GM21825 (cell line): ENCODE measurements around the gene BACH2.
"Not testable (repeated sequence)": the region's sequence is repeated elsewhere in the genome, so short reads cannot be mapped to it uniquely, and the experiment has no call there.

Experiments
- ATAC-seq: cut with Tn5 transposase; IDR thresholded peaks from one replicate; pipeline ENCODE4 v1.9.1; 2021; ENCODE audit warnings: mild to moderate bottlenecking, moderate library complexity; ENCODE audit not compliant: unreplicated experiment

Gene BACH2

GRCh38 chr6:90131614-90132423 is 164.8 kb downstream of the BACH2 start:
- ATAC-seq: no peak

- ATAC-seq: no peak
These were observed 165.5 kb downstream of the BACH2 start for GRCh38 chr6:90131125-90131524.

- not testable (repeated sequence) for ATAC-seq
These were observed 168.0 kb downstream of the BACH2 start for GRCh38 chr6:90128687-90129086.

- ATAC-seq: no peak
These were observed 169.0 kb downstream of the BACH2 start for GRCh38 chr6:90127595-90127994.

GRCh38 chr6:90126839-90127238 is 169.8 kb downstream of the BACH2 start:
- no peak for ATAC-seq

GRCh38 chr6:90126181-90126580 is 170.5 kb downstream of the BACH2 start:
- ATAC-seq: no peak

DNA sequence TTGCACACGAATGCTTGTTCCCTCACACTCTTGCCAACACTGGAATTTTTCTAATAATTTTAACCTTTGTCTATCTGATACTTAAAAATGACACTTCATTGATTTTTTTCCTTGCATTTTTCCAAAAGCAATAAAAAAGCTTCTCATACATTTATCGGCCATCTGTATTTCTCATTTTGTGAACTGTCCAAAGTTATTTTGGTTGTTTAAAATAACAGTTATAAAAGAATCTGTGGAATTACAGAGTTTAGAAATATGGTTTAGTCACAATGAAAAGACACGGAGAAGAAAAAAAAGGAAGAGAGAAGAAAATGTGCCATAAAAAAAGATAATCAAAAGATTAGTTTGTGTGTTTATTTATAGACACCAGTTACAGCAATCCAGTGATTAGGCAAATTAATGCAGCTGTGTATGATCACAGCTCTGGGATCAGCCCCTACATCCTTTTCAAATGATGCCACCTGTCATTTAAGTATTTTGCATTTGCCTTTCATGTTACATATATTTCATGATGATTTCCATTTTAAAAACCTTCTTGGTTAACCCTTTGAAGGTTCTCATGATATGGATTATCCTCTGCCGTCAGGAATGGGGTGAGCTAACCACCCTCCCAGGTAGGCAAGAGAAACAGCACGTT is 171.7 kb downstream of the BACH2 start:
- no peak for ATAC-seq

GRCh38 chr6:90123831-90124230 is 172.8 kb downstream of the BACH2 start:
- no peak for ATAC-seq

DNA sequence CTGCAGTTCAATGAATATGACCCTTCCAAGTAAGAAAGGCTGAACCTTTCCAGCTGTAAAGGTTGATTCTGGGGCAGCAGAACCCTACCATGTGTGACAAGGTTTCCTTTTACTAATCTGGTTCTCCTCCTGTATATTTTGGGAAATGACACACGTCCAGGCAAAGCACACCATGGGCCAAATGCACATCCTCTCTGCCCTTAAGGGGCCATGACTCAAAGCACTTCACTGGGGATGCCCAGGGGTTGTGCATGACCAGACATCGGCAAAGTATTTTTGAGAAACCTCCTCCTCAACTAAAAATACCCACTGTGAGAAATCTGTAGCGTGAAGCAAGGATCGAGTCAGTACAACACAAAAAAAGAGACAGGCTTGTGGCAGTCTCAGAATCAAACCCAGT is 174.7 kb downstream of the BACH2 start:
- peak; percentile 52 for ATAC-seq

GRCh38 chr6:90120327-90120726 is 176.3 kb downstream of the BACH2 start:
- ATAC-seq: no peak

- no peak for ATAC-seq
These were observed 177.0 kb downstream of the BACH2 start for GRCh38 chr6:90119618-90120017.

DNA sequence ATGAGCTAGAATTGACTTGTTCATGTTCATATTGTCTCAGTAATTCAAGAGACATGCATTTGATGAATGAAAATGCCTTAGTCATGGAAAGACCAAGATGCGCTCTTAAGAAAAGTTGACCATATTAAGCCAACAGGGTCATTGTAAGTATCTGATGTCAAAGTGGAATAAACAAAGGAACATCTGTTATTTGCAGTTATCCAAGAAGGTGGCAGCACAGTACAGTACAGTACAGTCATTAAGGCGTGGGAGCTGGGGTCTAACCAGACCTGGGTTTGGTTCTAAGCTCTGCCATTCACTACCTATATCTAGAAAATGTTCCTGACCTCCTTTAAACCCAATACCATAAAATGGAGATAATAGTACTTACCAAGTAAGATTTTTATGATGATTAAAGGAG is 178.1 kb downstream of the BACH2 start:
- ATAC-seq: no peak

GRCh38 chr6:90118069-90118468 is 178.6 kb downstream of the BACH2 start:
- ATAC-seq: no peak

DNA sequence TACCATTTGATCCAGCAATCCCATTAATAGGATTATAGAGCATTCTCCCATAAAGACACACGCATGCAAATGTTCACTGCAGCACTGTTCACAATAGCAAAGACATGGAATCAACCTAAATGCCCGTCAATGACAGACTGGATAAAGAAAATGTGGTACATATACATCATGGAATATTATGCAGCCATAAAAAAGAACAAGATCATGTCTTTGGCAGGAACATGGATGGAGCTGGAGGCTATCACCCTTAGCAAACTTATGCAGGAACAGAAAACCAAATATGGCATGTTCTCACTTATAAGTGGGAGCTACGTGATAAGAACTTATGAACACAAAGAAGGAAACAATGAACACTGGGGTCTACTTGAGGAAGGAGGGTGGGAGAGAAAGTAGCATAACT is 180.5 kb downstream of the BACH2 start:
- ATAC-seq: not testable (repeated sequence)

- no peak for ATAC-seq
These were observed 183.3 kb downstream of the BACH2 start for GRCh38 chr6:90113389-90113788.

DNA sequence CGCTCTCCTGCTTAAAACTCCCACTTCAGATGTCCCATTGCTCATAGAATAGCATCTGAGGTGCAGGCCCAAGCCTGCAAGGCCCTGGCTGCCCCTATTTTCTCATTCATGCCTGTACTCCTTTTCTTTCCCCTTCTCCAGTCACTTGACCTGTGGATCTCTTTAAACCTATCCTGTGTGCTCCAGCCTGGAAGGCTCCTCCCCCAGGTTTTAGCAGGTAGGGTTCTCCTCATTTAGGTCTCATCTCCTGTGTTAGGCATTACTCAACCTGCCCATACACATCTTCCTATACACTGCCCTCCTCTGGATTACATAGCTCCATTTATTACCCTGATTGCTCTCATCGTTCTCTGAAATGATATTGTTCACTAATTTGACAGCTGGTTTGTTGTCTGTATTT is 185.3 kb downstream of the BACH2 start:
- ATAC-seq: no peak

- no peak for ATAC-seq
These were observed 185.7 kb downstream of the BACH2 start for GRCh38 chr6:90110971-90111370.

DNA sequence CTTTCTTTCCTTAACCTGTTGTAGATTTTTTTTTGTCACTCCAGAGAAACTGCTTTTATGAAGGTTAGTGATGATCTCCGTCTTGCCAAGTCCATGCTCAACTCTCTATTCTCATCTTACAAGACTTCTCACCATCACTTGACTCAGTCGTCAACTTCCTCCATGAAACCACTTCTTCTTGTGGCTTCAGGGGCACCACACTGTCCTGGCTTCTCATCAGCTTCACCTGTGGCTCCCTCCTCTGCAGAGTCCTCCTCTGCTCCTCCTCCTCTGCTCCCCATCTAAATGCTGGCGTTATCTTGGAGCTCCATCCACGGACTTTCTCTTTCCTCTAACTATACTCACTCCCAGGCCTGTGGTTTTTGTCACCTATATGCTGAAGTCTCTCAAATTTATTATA is 187.5 kb downstream of the BACH2 start:
- no peak for ATAC-seq

- peak; percentile 86 for ATAC-seq
These were observed 188.8 kb downstream of the BACH2 start for GRCh38 chr6:90107771-90108282.

- ATAC-seq: no peak
These were observed 189.3 kb downstream of the BACH2 start for GRCh38 chr6:90107371-90107770.

DNA sequence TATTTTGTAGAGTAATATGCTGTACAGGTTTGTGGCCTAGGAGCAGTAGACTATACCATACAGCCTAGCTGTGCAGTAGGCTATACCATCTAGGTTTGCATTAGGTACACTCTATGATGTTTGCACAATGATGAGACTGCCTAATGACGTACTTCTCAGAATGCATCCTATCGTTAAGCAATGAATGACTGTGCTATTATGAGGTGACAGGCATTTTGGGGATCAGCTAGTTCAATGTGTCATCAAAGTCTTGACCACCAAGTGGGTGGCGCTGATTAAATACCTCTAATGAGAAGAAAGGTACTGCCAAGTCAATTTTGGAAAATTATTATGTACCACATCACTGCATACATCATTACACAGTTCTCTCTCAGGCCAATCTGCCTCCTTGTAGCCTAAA is 190.2 kb downstream of the BACH2 start:
- ATAC-seq: no peak

- ATAC-seq: no peak
These were observed 191.0 kb downstream of the BACH2 start for GRCh38 chr6:90105506-90106170.
